C4-2B (cell line): Measurements from ENCODE around the gene AGFG2.

Source experiments
- H3K27ac ChIP-seq: fragments of 450-650 bp; 2 replicates; pipeline ENCODE4 v1.5.1; 2017
- CTCF ChIP-seq: fragments of 450-650 bp; conservative IDR thresholded peaks from 2 replicates; pipeline ENCODE4 v1.5.1; 2017; ENCODE audit warnings: mild to moderate bottlenecking
- ZFX ChIP-seq: fragments of 450-650 bp; IDR thresholded peaks from 2 replicates; pipeline ENCODE4 v1.6.1; 2017

Gene AGFG2

GRCh38 chr7:100574362-100575205, 35.6 kb downstream of the AGFG2 start:
- no peak overlapping the region for H3K27ac ChIP-seq
- no peak for TF ChIP-seq CTCF
- TF ChIP-seq ZFX: no peak

- H3K27ac ChIP-seq: no peak overlapping the region
- TF ChIP-seq ZFX: no peak
- TF ChIP-seq CTCF: no peak
Observed at GRCh38 chr7:100575206-100575631, 36.2 kb downstream of the AGFG2 start.

- H3K27ac ChIP-seq: no peak overlapping the region
- TF ChIP-seq CTCF (no peak), ZFX (no peak)
Observed at GRCh38 chr7:100575746-100576383, 36.9 kb downstream of the AGFG2 start.

- no peak overlapping the region for H3K27ac ChIP-seq
- no peak for TF ChIP-seq ZFX
- no peak for TF ChIP-seq CTCF
Observed at GRCh38 chr7:100576384-100576993, 37.5 kb downstream of the AGFG2 start.

GRCh38 chr7:100577103-100577502, 38.1 kb downstream of the AGFG2 start:
- no peak overlapping the region for H3K27ac ChIP-seq
- TF ChIP-seq CTCF (no peak), ZFX (no peak)

GRCh38 chr7:100577507-100577906, 38.5 kb downstream of the AGFG2 start:
- TF ChIP-seq CTCF (no peak), ZFX (no peak)
- H3K27ac ChIP-seq: no peak overlapping the region
